ENCODE results near the gene TERB1. TPM values are rescaled to one million over a fixed set of nuclear protein-coding genes. Genes with fewer than 3 reads are reported as not detected.

TERB1 gene
- total RNA-seq, 2 donors from 2014 or later: not detected

- H3K27ac Mint-ChIP-seq: no peak overlapping the region
- H3K36me3 Mint-ChIP-seq (ENCODE audit: low read depth): peaks cover 20% of the 10 kb centered on the region
- 70 to 79% methylated on average over 5 to 6 of the region's 6 CpGs for WGBS, 2 experiments (ENCODE audit: insufficient coverage in 1 of 2, insufficient read length in 1 of 2)
- no peak overlapping the region for H3K9ac ChIP-seq (ENCODE audit: extremely low read depth, low read length, poor library complexity, severe bottlenecking)
- peaks cover 24% of the 10 kb centered on the region for H3K9me3 Mint-ChIP-seq
- H3K4me1 ChIP-seq (ENCODE audit: control insufficient read depth, insufficient read depth, low read length): no peaks in the 10 kb centered on the region
- H3K27ac ChIP-seq (ENCODE audit: low read depth, low read length): no peak overlapping the region
- H3K36me3 ChIP-seq (ENCODE audit: control insufficient read depth, insufficient read depth, low read length): peaks cover 15% of the 10 kb centered on the region
- H3K4me1 Mint-ChIP-seq: no peaks in the 10 kb centered on the region
- TF ChIP-seq CTCF (conservative IDR thresholded peaks at IDR 0.05): no peak
- no peaks in the 10 kb centered on the region for H3K27me3 Mint-ChIP-seq (ENCODE audit: insufficient read depth)
- H3K27me3 ChIP-seq (ENCODE audit: control insufficient read depth, insufficient read depth, low read length, poor library complexity, severe bottlenecking): no peaks in the 10 kb centered on the region
- H3K4me3 Mint-ChIP-seq: no peak overlapping the region
- DNase-seq: no peak
- no peak overlapping the region for H3K4me3 ChIP-seq (ENCODE audit: low read length)
- H3K9me3 ChIP-seq (ENCODE audit: control insufficient read depth, low read length): peaks cover 5% of the 10 kb centered on the region
Measured at GRCh38 chr16:66714654-66715307, 86.6 kb downstream of the TERB1 start.

- no peaks in the 10 kb centered on the region for H3K4me1 Mint-ChIP-seq
- no peak for DNase-seq
- Histone ChIP-seq H3K36me3 (ENCODE audit: control insufficient read depth, insufficient read depth, low read length) (peaks cover 9% of the 10 kb centered on the region), H3K9me3 (ENCODE audit: control insufficient read depth, low read length) (peaks cover 5% of the 10 kb centered on the region), H3K9ac (ENCODE audit: extremely low read depth, low read length, poor library complexity, severe bottlenecking) (no peak overlapping the region), H3K4me1 (ENCODE audit: control insufficient read depth, insufficient read depth, low read length) (no peaks in the 10 kb centered on the region), H3K27me3 (ENCODE audit: control insufficient read depth, insufficient read depth, low read length, poor library complexity, severe bottlenecking) (no peaks in the 10 kb centered on the region), H3K27ac (ENCODE audit: low read depth, low read length) (no peak overlapping the region), H3K4me3 (ENCODE audit: low read length) (no peak overlapping the region)
- TF ChIP-seq CTCF (conservative IDR thresholded peaks at IDR 0.05): no peak
- no peaks in the 10 kb centered on the region for H3K27me3 Mint-ChIP-seq (ENCODE audit: insufficient read depth)
- no peak overlapping the region for H3K4me3 Mint-ChIP-seq
- no peak overlapping the region for H3K27ac Mint-ChIP-seq
- peaks cover 24% of the 10 kb centered on the region for H3K9me3 Mint-ChIP-seq
- WGBS, 2 experiments (ENCODE audit: insufficient coverage in 1 of 2, insufficient read length in 1 of 2): 89 to 91% methylated on average over 5 to 6 of the region's 6 CpGs
- H3K36me3 Mint-ChIP-seq (ENCODE audit: low read depth): peaks cover 14% of the 10 kb centered on the region
Measured at GRCh38 chr16:66714062-66714461, 87.3 kb downstream of the TERB1 start.

- 83% methylated on average over 2 of the region's 2 CpGs; no CpG with 5 or more reads in 1 of the 2 experiments for WGBS, 2 experiments (ENCODE audit: insufficient coverage in 1 of 2, insufficient read length in 1 of 2)
- TF ChIP-seq CTCF (conservative IDR thresholded peaks at IDR 0.05): no peak
- Mint-ChIP-seq H3K4me1 (no peaks in the 10 kb centered on the region), H3K27ac (no peak overlapping the region), H3K4me3 (no peak overlapping the region), H3K36me3 (ENCODE audit: low read depth) (peaks cover 12% of the 10 kb centered on the region), H3K27me3 (ENCODE audit: insufficient read depth) (no peaks in the 10 kb centered on the region), H3K9me3 (peaks cover 24% of the 10 kb centered on the region)
- Histone ChIP-seq H3K9ac (ENCODE audit: extremely low read depth, low read length, poor library complexity, severe bottlenecking) (no peak overlapping the region), H3K36me3 (ENCODE audit: control insufficient read depth, insufficient read depth, low read length) (peaks cover 4% of the 10 kb centered on the region), H3K4me1 (ENCODE audit: control insufficient read depth, insufficient read depth, low read length) (no peaks in the 10 kb centered on the region), H3K4me3 (ENCODE audit: low read length) (no peak overlapping the region), H3K27ac (ENCODE audit: low read depth, low read length) (no peak overlapping the region), H3K27me3 (ENCODE audit: control insufficient read depth, insufficient read depth, low read length, poor library complexity, severe bottlenecking) (no peaks in the 10 kb centered on the region), H3K9me3 (ENCODE audit: control insufficient read depth, low read length) (peaks cover 5% of the 10 kb centered on the region)
- DNase-seq: no peak
Measured at GRCh38 chr16:66713076-66713475, 88.3 kb downstream of the TERB1 start.
